IMR-90 (cell line): ENCODE measurements around the gene VRK2. TPM values are rescaled to one million over a fixed set of nuclear protein-coding genes. Genes with fewer than 3 reads are reported as not detected.

Source experiments
- ATAC-seq: fragments of 200-7000 bp; cut with Tn5 transposase; 2 replicates; pipeline ENCODE4 v1.9.1; 2020; ENCODE audit warnings: low read depth, mild to moderate bottlenecking, moderate library complexity
- BruUV-seq: library from RNA; stranded (reverse); fragments of 400-500 nt; replicated peaks from 2 replicates; lab custom pipeline; 2021; lab: Mats Ljungman, UMichigan
- CTCF ChIA-PET: fragments of 300-600 bp; formaldehyde crosslinking; extraction: SDS; loops from one replicate; lab custom pipeline; 2021; ENCODE audit warnings: antibody characterized with exemption; lab: Yijun Ruan, JAX
- POLR2A ChIA-PET: fragments of 300-600 bp; sonication (Branson Sonifier 250); formaldehyde crosslinking; loops from one replicate; lab custom pipeline; 2022; ENCODE audit warnings: antibody characterized with exemption; ENCODE audit not compliant: unreplicated experiment; lab: Charles Lee
- DNase-seq: peaks from one replicate; pipeline ENCODE4 v3.0.0; 2013
- H2AFZ ChIP-seq: replicated peaks from 2 replicates; pipeline ENCODE3; 2013; ENCODE audit warnings: low read length, mild to moderate bottlenecking; ENCODE audit not compliant: poor library complexity
- H2AK5ac ChIP-seq: 2 replicates; pipeline ENCODE4 v1.6.1; 2013; ENCODE audit warnings: low read depth, low read length, inconsistent platforms
- H2AK9ac ChIP-seq: replicated peaks from 2 replicates; pipeline ENCODE3; 2013; ENCODE audit warnings: mild to moderate bottlenecking, low read depth, low read length, moderate library complexity; ENCODE audit not compliant: poor library complexity
- H2BK120ac ChIP-seq: 2 replicates; pipeline ENCODE4 v1.6.1; 2013; ENCODE audit warnings: low read depth, low read length, inconsistent platforms
- H2BK15ac ChIP-seq: 3 replicates; pipeline ENCODE4 v1.6.1; 2013; ENCODE audit warnings: low read depth, low read length, inconsistent platforms
- H2BK20ac ChIP-seq: 2 replicates; pipeline ENCODE4 v1.6.1; 2013; ENCODE audit warnings: low read depth, mild to moderate bottlenecking, inconsistent platforms, low read length, moderate library complexity
- H2BK5ac ChIP-seq: 2 replicates; pipeline ENCODE4 v1.6.1; 2013; ENCODE audit warnings: mild to moderate bottlenecking, low read depth, low read length, inconsistent platforms; ENCODE audit not compliant: poor library complexity, severe bottlenecking
- H3K14ac ChIP-seq: replicated peaks from 2 replicates; pipeline ENCODE4 v1.6.1; 2013; ENCODE audit warnings: low read depth, low read length, inconsistent platforms
- H3K18ac ChIP-seq: 2 replicates; pipeline ENCODE4 v1.6.1; 2013; ENCODE audit warnings: low read depth, low read length, control low read depth
- H3K23ac ChIP-seq: 2 replicates; pipeline ENCODE4 v1.6.1; 2013; ENCODE audit warnings: low read depth, low read length, inconsistent platforms
- H3K27ac ChIP-seq: 2 replicates; pipeline ENCODE4 v1.5.1; 2013; ENCODE audit warnings: mild to moderate bottlenecking, control low read depth, low read length; ENCODE audit not compliant: insufficient read depth
- H3K27me3 ChIP-seq: 2 replicates; pipeline ENCODE4 v1.6.1; 2013; ENCODE audit warnings: low read length; ENCODE audit not compliant: control insufficient read depth, insufficient read depth
- H3K36me3 ChIP-seq: 2 replicates; pipeline ENCODE4 v1.6.1; 2013; ENCODE audit warnings: low read length, mixed read lengths; ENCODE audit not compliant: control insufficient read depth, insufficient read depth
- H3K4ac ChIP-seq: 2 replicates; pipeline ENCODE4 v1.6.1; 2013; ENCODE audit warnings: low read depth, low read length, inconsistent platforms
- H3K4me1 ChIP-seq: 2 replicates; pipeline ENCODE4 v1.6.1; 2013; ENCODE audit warnings: low read length, mixed read lengths; ENCODE audit not compliant: control insufficient read depth, insufficient read depth
- H3K4me2 ChIP-seq: 2 replicates; pipeline ENCODE4 v1.6.1; 2013; ENCODE audit warnings: low read depth, mild to moderate bottlenecking, control low read depth, low read length, moderate library complexity
- H3K4me3 ChIP-seq: 2 replicates; pipeline ENCODE4 v1.5.1; 2013; ENCODE audit warnings: low read depth, mild to moderate bottlenecking, control low read depth, low read length, moderate library complexity; ENCODE audit not compliant: insufficient read depth
- H3K56ac ChIP-seq: 2 replicates; pipeline ENCODE4 v1.6.1; 2013; ENCODE audit warnings: low read length, inconsistent platforms; ENCODE audit not compliant: insufficient read depth; ENCODE audit errors: extremely low read depth
- H3K79me1 ChIP-seq, 2 experiments: 2 replicates each; pipeline ENCODE4 v1.6.1; 2013; ENCODE audit warnings: low read length in 2 of 2, inconsistent platforms in 1 of 2, low read depth in 1 of 2
- H3K9ac ChIP-seq: 2 replicates; pipeline ENCODE4 v1.6.1; 2013; ENCODE audit warnings: low read depth, low read length, control low read depth
- H3K9me1 ChIP-seq: 2 replicates; pipeline ENCODE4 v1.6.1; 2013; ENCODE audit warnings: low read length, inconsistent platforms; ENCODE audit not compliant: insufficient read depth
- H3K9me3 ChIP-seq: 2 replicates; pipeline ENCODE4 v1.6.1; 2013; ENCODE audit warnings: low read length; ENCODE audit not compliant: control insufficient read depth, insufficient read depth
- H4K20me1 ChIP-seq: 2 replicates; pipeline ENCODE4 v1.6.1; 2013; ENCODE audit warnings: low read length, inconsistent platforms; ENCODE audit not compliant: insufficient read depth
- H4K5ac ChIP-seq: 2 replicates; pipeline ENCODE4 v1.6.1; 2013; ENCODE audit warnings: mild to moderate bottlenecking, low read depth, low read length, control low read depth
- H4K8ac ChIP-seq, 2 experiments: 2 replicates each; pipeline ENCODE4 v1.6.1; 2013; ENCODE audit warnings: low read depth in 2 of 2, low read length in 2 of 2, control low read depth in 1 of 2, inconsistent platforms in 1 of 2
- H4K91ac ChIP-seq: 2 replicates; pipeline ENCODE4 v1.6.1; 2013; ENCODE audit warnings: low read depth, low read length, inconsistent platforms; ENCODE audit not compliant: insufficient read depth
- BHLHE40 ChIP-seq: fragments of 150-350 bp; IDR thresholded peaks from 2 replicates; pipeline ENCODE4 v1.6.1; 2016; ENCODE audit warnings: mild to moderate bottlenecking, low read depth, low read length
- CEBPB ChIP-seq: IDR thresholded peaks from 2 replicates; pipeline ENCODE4 v1.6.1; 2012; ENCODE audit warnings: low read depth, low read length, improper control_type of control experiment
- CHD1 ChIP-seq: IDR thresholded peaks from 2 replicates; pipeline ENCODE4 v1.6.1; 2012; ENCODE audit warnings: low read depth, low read length, improper control_type of control experiment
- CTCF ChIP-seq: conservative IDR thresholded peaks from 2 replicates; pipeline ENCODE4 v1.5.1; 2012; ENCODE audit warnings: mild to moderate bottlenecking, low read depth, low read length, improper control_type of control experiment
- ELK1 ChIP-seq: fragments of 150-350 bp; IDR thresholded peaks from 2 replicates; pipeline ENCODE4 v1.6.1; 2016; ENCODE audit warnings: low read depth, mild to moderate bottlenecking, low read length, moderate library complexity, borderline replicate concordance
- FOS ChIP-seq: fragments of 150-350 bp; IDR thresholded peaks from 2 replicates; pipeline ENCODE4 v1.6.1; 2016; ENCODE audit warnings: low read depth, low read length
- MAFK ChIP-seq: IDR thresholded peaks from 2 replicates; pipeline ENCODE4 v1.6.1; 2012; ENCODE audit warnings: low read depth, low read length, improper control_type of control experiment
- MAZ ChIP-seq: IDR thresholded peaks from 2 replicates; pipeline ENCODE4 v1.6.1; 2012; ENCODE audit warnings: low read depth, mild to moderate bottlenecking, low read length, improper control_type of control experiment, moderate library complexity, borderline replicate concordance
- MXI1 ChIP-seq: IDR thresholded peaks from 2 replicates; pipeline ENCODE4 v1.6.1; 2012; ENCODE audit warnings: low read depth, mild to moderate bottlenecking, low read length, moderate library complexity, borderline replicate concordance
- NFE2L2 ChIP-seq: fragments of 150-350 bp; IDR thresholded peaks from 2 replicates; pipeline ENCODE4 v1.6.1; 2016; ENCODE audit warnings: low read depth, mild to moderate bottlenecking, low read length
- POLR2A ChIP-seq: IDR thresholded peaks from 2 replicates; pipeline ENCODE4 v1.6.1; 2012; ENCODE audit warnings: mild to moderate bottlenecking, low read depth, low read length
- RAD21 ChIP-seq: IDR thresholded peaks from 2 replicates; pipeline ENCODE4 v1.6.1; 2012; ENCODE audit warnings: low read length, improper control_type of control experiment
- RCOR1 ChIP-seq: IDR thresholded peaks from 2 replicates; pipeline ENCODE4 v1.6.1; 2012; ENCODE audit warnings: mild to moderate bottlenecking, low read length, improper control_type of control experiment; ENCODE audit not compliant: insufficient replicate concordance
- SMC3 ChIP-seq: fragments of 150-350 bp; IDR thresholded peaks from 2 replicates; pipeline ENCODE4 v1.6.1; 2016; ENCODE audit warnings: low read depth, mild to moderate bottlenecking, antibody characterized with exemption, low read length, moderate library complexity
- USF2 ChIP-seq: fragments of 150-350 bp; IDR thresholded peaks from 2 replicates; pipeline ENCODE4 v1.6.1; 2017; ENCODE audit warnings: mild to moderate bottlenecking, antibody characterized with exemption, low read length, low read depth
- WGBS, 2 experiments: methylation state at CpG; one replicate each; pipeline versions ENCODE4 v1.1.5 to v1.1.7; 2013; ENCODE audit warnings: missing lambda C conversion rate in 2 of 2; ENCODE audit not compliant: insufficient read length in 1 of 2; ENCODE audit errors: extremely low coverage in 2 of 2; 5-methylcytosine and 5-hydroxymethylcytosine counted together
- dilution Hi-C: fragments of 300-500 bp; cut with HindIII; formaldehyde crosslinking; loops from one replicate; pipeline ENCODE4 v1.14.3; 2018; ENCODE audit warnings: low sequenced_read_pairs; ENCODE audit not compliant: unreplicated experiment
- in situ Hi-C: fragments of 300-500 bp; cut with MboI; formaldehyde crosslinking; loops from 3 replicates; pipeline ENCODE4 v1.14.3; 2019; ENCODE audit warnings: low sequenced_read_pairs, inconsistent platforms, mixed read lengths
- intact Hi-C: fragments of 100-400 bp; cut with micrococcal nuclease; formaldehyde crosslinking; loops from 2 replicates; pipeline ENCODE4 v1.10.0; 2022
- polyA plus RNA-seq, 3 experiments: library from polyadenylated mRNA; depleted of rRNA; stranded (reverse); fragments of >200 nt; gene quantifications; 2 replicates each; pipeline ENCODE4 v1.2.3, GENCODE V29; 2012; ENCODE audit warnings: low replicate concordance in 1 of 3
- total RNA-seq: library from RNA; depleted of rRNA; stranded (reverse); fragments of >200 nt; gene quantifications from 2 replicates; pipeline ENCODE4 v1.2.3, GENCODE V29; 2012

Gene VRK2
- total and polyA plus RNA-seq, 2 of the 4 experiments (the other 2 are of a cell fraction), result 12.2 to 22.8 TPM

GRCh38 chr2:58055033-58055786 lies 8.6 kb downstream of the VRK2 start:
- no peak overlapping the region for H3K23ac ChIP-seq
- H2AK5ac ChIP-seq, result no peak overlapping the region
- ChIA-PET POLR2A (no interaction called here), CTCF (interaction anchor here (0.8 kb wide), 1 partner anchor 9 kb away, joined by 3 read pairs; no protein-coding TSS in a partner anchor)
- H2AK9ac ChIP-seq, result no peak overlapping the region
- H2BK5ac ChIP-seq, result no peak overlapping the region
- no peak overlapping the region for H4K91ac ChIP-seq
- no peak overlapping the region for H2BK120ac ChIP-seq
- no peaks in the 10 kb centered on the region for H3K27me3 ChIP-seq
- no peak overlapping the region for H3K18ac ChIP-seq
- no peaks in the 10 kb centered on the region for H3K4me1 ChIP-seq
- no peak overlapping the region for H3K4me2 ChIP-seq
- peaks cover 2% of the 10 kb centered on the region; the same call in 1 of the 2 replicates for H3K36me3 ChIP-seq
- no peak overlapping the region for H3K9ac ChIP-seq
- H2BK15ac ChIP-seq, result no peak overlapping the region
- no peak overlapping the region for H2AFZ ChIP-seq
- H3K4ac ChIP-seq, result no peak overlapping the region
- no peak overlapping the region for H3K14ac ChIP-seq
- ATAC-seq (no peak), DNase-seq (no peak)
- H3K79me1 ChIP-seq, result peaks cover 6 to 13% of the 10 kb centered on the region in 2 experiments; a peak in 3 of 4 replicates
- no peak overlapping the region for H3K56ac ChIP-seq
- H2BK20ac ChIP-seq, result no peak overlapping the region
- H3K9me3 ChIP-seq, result no peaks in the 10 kb centered on the region
- H3K4me3 ChIP-seq, result no peak overlapping the region
- BruUV-seq, result no TSS peak
- H3K9me1 ChIP-seq, result peaks cover 11% of the 10 kb centered on the region
- in situ Hi-C loops, result no loop called here
- H4K8ac ChIP-seq, result no peak overlapping the region
- H4K20me1 ChIP-seq, result no peaks in the 10 kb centered on the region
- H3K27ac ChIP-seq, result no peak overlapping the region
- intact Hi-C loops, result no loop called here
- dilution Hi-C loops, result no loop called here
- 80% methylated on average over 1 of the region's 2 CpGs; no CpG with 5 or more reads in 1 of the 2 experiments for WGBS, 2 experiments
- no peak overlapping the region for H4K5ac ChIP-seq
- TF ChIP-seq SMC3 (no peak), USF2 (no peak), CEBPB (no peak), MAFK (no peak), POLR2A (no peak), MXI1 (no peak), BHLHE40 (no peak), CHD1 (no peak), RAD21 (no peak), CTCF (no peak), MAZ (no peak), FOS (no peak), NFE2L2 (no peak), RCOR1 (no peak), ELK1 (no peak)
